Right lobe of liver (tissue), 4 donors: ENCODE measurements around the gene RNF34.
A peak's percentile ranks its signal among the peaks of the same experiment; 100 is the strongest.

Source experiments
- CTCF ChIP-seq, 4 donors: fragments of 200-600 bp in 3 of 4; fragments of 450-650 bp in 1 of 4; IDR thresholded peaks; one replicate each; pipeline versions ENCODE4 v1.5.1 to v1.8.0; 2016 to 2022; ENCODE audit warnings: antibody characterized with exemption in 4 of 4, mild to moderate bottlenecking in 2 of 4
- POLR2A ChIP-seq: fragments of 450-650 bp; IDR thresholded peaks from one replicate; pipeline ENCODE4 v1.6.1; 2017; ENCODE audit warnings: antibody characterized with exemption, mild to moderate bottlenecking
- donor health status: DM: no; HTN: no; CAD: no.
- donor health status: DM: no; HTN: no; CAD: no.
- donor health status: DM: no; HTN: yes; CAD: no.

- TF ChIP-seq POLR2A (no peak), CTCF (IDR thresholded peaks at IDR 0.05) (peak in 3 of 4 donors; percentile 18 to 23 (median 21))
These were observed 41.6 kb downstream of the RNF34 start for GRCh38 chr12:121441555-121441954.
